Skin epidermis (tissue), 12 donors: ENCODE measurements around the gene TRIM58.
A peak's percentile ranks its signal among the peaks of the same experiment; 100 is the strongest.

Source experiments
- H3K27ac ChIP-seq, 21 experiments: fragments of 200-600 bp; sonication (generic) in 11 of 21; one replicate each; pipeline ENCODE4 v1.5.0; 2020; ENCODE audit warnings: mild to moderate bottlenecking in 3 of 21, inconsistent platforms in 2 of 21, moderate library complexity in 2 of 21
- H3K4me3 ChIP-seq, 7 experiments: fragments of 200-600 bp; sonication (generic) in 2 of 7; one replicate each; pipeline ENCODE4 v1.5.0; 2020; ENCODE audit warnings: inconsistent platforms in 2 of 7, mild to moderate bottlenecking in 2 of 7, moderate library complexity in 1 of 7

Gene TRIM58

GRCh38 chr1:247883346-247883745 lies 26.4 kb downstream of the TRIM58 start:
- H3K27ac ChIP-seq: no peak overlapping the region
- no peak overlapping the region for H3K4me3 ChIP-seq

GRCh38 chr1:247884797-247885413 lies 27.9 kb downstream of the TRIM58 start:
- H3K27ac ChIP-seq: no peak overlapping the region

DNA sequence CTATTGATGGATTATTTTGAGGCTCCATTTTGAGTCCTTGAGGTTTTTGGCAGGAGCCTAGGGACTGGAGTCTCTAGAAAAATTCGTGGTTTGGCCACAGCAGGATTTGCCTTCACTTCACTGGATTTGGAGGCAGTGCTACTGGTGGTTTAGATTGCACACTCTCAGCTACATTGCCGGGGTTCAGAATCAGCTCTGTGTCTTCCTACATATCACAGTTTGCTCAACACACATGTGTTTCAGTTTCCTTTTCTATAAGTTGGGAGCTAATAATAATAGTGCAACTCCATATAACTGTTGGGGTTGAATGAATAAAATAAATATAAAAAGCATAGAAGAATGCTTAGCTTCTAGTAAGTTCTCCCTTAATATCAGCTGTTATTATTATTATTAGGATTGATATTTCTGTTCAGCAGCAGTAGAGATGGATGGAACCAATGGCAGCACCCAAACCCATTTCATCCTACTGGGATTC lies 38.2 kb downstream of the TRIM58 start, which contains the start of gene OR2W3:
Gene OR2W3 (plus strand): TSS at position 425 of the 475 bp plus-strand sequence. CDS start 0 bp downstream, at position 425.
- no peak within 1 kb of the TSS for H3K4me3 ChIP-seq
- H3K27ac ChIP-seq: no peak within 1 kb of the TSS

More at GRCh38 chr1:247884797-247885413, 27.9 kb downstream of the TRIM58 start:
- no peak overlapping the region for H3K4me3 ChIP-seq

DNA sequence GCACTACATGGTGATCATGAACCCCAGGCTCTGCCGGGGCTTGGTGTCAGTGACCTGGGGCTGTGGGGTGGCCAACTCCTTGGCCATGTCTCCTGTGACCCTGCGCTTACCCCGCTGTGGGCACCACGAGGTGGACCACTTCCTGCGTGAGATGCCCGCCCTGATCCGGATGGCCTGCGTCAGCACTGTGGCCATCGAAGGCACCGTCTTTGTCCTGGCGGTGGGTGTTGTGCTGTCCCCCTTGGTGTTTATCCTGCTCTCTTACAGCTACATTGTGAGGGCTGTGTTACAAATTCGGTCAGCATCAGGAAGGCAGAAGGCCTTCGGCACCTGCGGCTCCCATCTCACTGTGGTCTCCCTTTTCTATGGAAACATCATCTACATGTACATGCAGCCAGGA lies 39.0 kb downstream of the TRIM58 start:
- no peak overlapping the region for H3K4me3 ChIP-seq
- no peak overlapping the region for H3K27ac ChIP-seq

GRCh38 chr1:247904122-247904521 lies 47.1 kb downstream of the TRIM58 start:
- Histone ChIP-seq H3K27ac (no peak overlapping the region), H3K4me3 (no peak overlapping the region)

- no peak overlapping the region for H3K4me3 ChIP-seq
- H3K27ac ChIP-seq: no peak overlapping the region
These were observed 48.2 kb downstream of the TRIM58 start for GRCh38 chr1:247905181-247905580.

GRCh38 chr1:247905910-247906503 lies 49.0 kb downstream of the TRIM58 start:
- Histone ChIP-seq H3K27ac (no peak overlapping the region), H3K4me3 (peak overlapping the region in 4 of 7 experiments; percentile 0 to 23 (median 7))

- H3K4me3 ChIP-seq: peak overlapping the region in 4 of 7 experiments; percentile 0 to 23 (median 7)
- H3K27ac ChIP-seq: no peak overlapping the region
These were observed 49.6 kb downstream of the TRIM58 start for GRCh38 chr1:247906504-247907047.

GRCh38 chr1:247908766-247909165 lies 51.8 kb downstream of the TRIM58 start:
- Histone ChIP-seq H3K27ac (no peak overlapping the region), H3K4me3 (no peak overlapping the region)

GRCh38 chr1:247913786-247914185 lies 56.8 kb downstream of the TRIM58 start:
- no peak overlapping the region for H3K4me3 ChIP-seq
- no peak overlapping the region for H3K27ac ChIP-seq

GRCh38 chr1:247914941-247915662 lies 58.1 kb downstream of the TRIM58 start:
- no peak overlapping the region for H3K27ac ChIP-seq
- no peak overlapping the region for H3K4me3 ChIP-seq

DNA sequence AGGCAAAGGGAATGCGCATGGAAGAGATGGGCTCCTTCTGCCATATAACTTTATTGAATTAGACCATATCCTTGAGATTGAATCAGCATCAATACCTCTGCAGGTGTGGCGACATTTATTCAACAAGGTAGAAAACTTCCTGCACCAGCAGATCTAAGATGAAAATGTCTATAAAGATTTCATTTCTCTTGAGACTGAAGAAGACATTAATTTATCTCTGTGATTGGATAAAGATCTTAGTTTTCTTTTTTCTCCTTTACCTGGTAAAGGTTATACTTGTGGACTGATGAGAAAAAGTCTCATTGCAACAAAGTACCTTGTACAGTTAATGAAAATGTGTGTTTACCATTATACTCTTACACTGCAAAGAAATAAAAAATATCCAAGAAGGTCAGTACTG lies 63.0 kb downstream of the TRIM58 start, which contains the start of gene OR2T8:
Gene OR2T8 (plus strand): TSS at position 301 of the 400 bp plus-strand sequence. CDS start 766 bp downstream, outside the sequence.
- H3K4me3 ChIP-seq: no peak within 1 kb of the TSS

GRCh38 chr1:247923941-247924340 lies 67.0 kb downstream of the TRIM58 start:
- Histone ChIP-seq H3K27ac (no peak overlapping the region), H3K4me3 (no peak overlapping the region)

More for the DNA sequence above, 63.0 kb downstream of the TRIM58 start, which contains the start of gene OR2T8:
- no peak within 1 kb of the TSS for H3K27ac ChIP-seq

- no peak within 1 kb of the TSS for H3K27ac ChIP-seq
These were observed 67.9 kb downstream of the TRIM58 start, which contains the start of gene OR2AJ1 for GRCh38 chr1:247924868-247925267. TSS of gene OR2AJ1 (plus strand) at chr1:247924889. CDS start at chr1:247933769, 8,880 bp downstream.

More at GRCh38 chr1:247924868-247925267, 67.9 kb downstream of the TRIM58 start, which contains the start of gene OR2AJ1:
- no peak within 1 kb of the TSS for H3K4me3 ChIP-seq
